Tongue (tissue), 2 donors: ENCODE data around the gene UBE2Q1. TPM values are rescaled to one million over a fixed set of nuclear protein-coding genes. Genes with fewer than 3 reads are reported as not detected.

Experiments used
- DNase-seq: peaks from one replicate; pipeline ENCODE4 v3.0.0-alpha.2; 2015
- total RNA-seq: library from RNA; depleted of rRNA; stranded (reverse); fragments of >200 nt; gene quantifications from one replicate; pipeline ENCODE4 v1.2.3, GENCODE V29; 2014

UBE2Q1 gene
- total RNA-seq, result 28.5 TPM

- DNase-seq, result peak; percentile 48
Observed at GRCh38 chr1:154557939-154558719, at the start of gene UBE2Q1. TSS of gene UBE2Q1 (minus strand) at chr1:154558662. CDS start at chr1:154558553, 109 bp downstream.

DNA sequence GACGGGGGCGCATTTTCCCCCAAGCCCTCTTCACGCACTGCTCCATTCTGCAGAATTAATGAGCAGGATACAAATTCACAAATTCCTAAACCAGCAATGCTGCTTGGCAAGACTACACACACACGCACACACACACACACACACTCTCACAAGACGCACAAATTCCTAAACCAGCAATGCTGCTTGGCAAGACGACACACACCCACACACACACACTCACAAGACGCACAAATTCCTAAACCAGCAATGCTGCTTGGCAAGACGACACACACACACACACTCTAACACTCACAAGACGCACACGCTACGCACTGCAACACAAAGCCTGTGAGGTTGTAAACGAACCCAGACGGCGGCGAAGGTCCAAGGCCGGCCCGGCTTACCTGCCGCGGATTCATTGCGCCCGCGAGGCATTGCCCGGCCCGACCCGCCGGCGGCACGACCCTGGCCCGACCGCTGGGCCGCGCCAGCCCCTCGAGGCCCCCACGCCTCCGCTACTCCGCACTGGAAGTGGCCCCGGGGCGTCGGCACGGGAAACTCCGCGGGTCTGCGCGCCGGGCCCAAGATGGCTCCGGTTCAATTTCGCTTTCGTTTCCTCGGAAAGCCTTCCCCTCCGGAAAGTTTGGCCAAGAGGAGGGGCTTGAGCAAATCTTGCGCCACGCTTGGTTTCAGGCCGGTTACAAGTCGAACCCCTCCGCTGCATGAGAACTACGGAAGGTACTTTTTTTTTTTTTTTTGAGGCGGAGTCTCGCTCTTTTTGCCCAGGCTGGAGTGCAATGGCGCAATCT, 49.3 kb upstream of the UBE2Q1 start, which contains the start of gene ADAR:
Gene ADAR (minus strand): TSS at position 578 of the 788 bp plus-strand sequence. CDS start 180 bp downstream, at position 398.
- peak; percentile 97 for DNase-seq

DNA sequence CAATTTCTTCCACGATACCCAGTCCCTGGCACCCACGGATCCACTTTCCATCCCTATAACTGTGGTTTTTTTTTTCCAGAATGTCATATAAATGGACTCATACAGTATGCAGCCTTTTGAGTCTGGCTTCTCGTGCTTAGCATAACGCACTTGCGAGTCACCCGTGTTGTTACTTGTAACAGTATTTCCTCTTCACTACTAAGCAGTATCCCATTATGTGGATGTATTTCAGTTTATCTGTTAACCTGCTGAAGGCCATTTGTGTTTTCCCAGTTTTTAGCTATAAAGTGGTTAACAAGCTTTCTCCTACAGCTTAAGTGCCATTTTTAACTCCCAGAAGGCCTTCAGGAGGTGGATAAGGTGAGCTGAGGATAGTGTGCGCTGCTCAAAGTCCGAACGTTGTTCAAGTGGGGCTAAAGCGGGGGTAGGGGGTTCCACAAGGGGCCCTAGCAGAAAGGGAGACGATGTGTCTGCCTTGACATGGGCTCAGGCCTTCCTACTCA, 48.7 kb upstream of the UBE2Q1 start:
- DNase-seq, result peak; percentile 25

- DNase-seq, result no peak
Observed at GRCh38 chr1:154605534-154605933, 47.1 kb upstream of the UBE2Q1 start.

GRCh38 chr1:154603317-154603716, 44.9 kb upstream of the UBE2Q1 start:
- no peak for DNase-seq

GRCh38 chr1:154599658-154600057, 41.2 kb upstream of the UBE2Q1 start:
- DNase-seq, result no peak

DNA sequence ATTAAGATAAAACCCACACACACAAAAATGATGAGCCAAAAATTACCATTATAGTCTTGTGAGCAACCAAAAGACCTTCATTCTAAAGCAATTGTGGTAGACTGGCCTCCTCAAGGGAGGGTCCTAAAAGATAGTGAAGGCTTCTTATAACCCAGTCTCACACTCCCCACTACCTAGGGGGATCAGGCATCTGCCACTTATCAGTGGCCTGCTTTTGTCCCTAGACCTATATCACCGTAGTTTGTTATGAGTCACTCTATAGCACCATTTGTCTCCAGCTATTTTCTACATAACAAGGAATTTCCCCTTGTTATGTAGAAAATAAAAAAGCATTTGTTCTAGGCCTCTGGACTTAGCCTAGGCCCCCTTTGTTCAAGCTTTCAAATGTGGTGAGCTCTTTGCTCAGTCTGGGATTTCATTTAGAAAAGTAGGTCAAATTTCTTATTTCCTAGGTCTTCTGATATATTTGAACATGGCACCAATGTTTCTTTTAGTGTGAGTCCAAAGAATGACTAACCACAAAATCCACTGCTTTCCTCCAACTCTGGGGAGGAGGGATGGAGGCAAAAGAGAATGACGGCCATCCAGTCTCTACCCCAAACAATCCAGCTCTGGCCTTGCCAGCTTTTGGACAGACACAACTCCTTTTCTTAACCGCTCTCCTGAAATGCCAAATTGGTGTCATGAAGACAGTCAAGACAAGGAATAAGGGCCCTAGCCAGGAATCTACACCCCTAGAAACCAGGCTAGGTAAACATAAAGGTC, 40.6 kb upstream of the UBE2Q1 start:
- DNase-seq, result no peak

DNA sequence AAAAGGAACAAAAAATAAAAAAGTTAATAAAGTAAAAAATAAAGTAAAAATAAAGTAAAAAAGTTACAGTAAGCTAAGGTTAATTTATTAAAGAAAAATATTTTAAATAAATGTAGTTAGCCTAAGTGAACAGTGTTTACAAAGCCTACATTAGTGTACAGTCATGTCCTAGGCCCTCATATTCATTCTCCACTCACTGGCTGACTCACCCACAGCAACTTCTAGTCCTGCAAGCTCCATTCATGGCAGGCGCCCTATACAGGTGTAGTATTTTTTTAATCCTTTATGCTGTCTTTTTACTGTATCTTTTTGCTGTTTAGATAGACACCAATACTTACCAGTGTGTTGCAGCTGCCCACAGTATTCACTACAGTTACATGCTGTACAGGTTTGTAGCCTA, 37.2 kb upstream of the UBE2Q1 start:
- no peak for DNase-seq

- no peak for DNase-seq
Observed at GRCh38 chr1:154594811-154595210, 36.3 kb upstream of the UBE2Q1 start.

DNA sequence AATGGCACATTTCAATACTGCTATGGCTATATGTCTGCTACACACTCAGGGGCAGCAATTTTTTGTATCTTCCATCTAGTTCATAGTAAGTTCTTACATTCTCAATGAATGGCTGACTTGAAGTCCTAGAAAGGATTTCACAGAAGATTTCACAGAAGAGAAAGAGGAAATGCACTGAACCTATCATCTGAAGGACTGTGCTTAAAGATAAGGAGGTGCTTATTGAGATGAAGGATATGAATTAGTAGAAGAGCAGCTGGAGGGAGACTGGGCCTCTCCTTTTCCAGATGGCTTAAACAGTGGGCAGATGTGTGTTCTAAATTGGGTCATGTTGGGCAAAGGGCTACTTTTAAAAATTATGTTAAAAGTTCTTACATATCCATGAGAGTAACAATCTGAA, 34.9 kb upstream of the UBE2Q1 start:
- no peak for DNase-seq

DNA sequence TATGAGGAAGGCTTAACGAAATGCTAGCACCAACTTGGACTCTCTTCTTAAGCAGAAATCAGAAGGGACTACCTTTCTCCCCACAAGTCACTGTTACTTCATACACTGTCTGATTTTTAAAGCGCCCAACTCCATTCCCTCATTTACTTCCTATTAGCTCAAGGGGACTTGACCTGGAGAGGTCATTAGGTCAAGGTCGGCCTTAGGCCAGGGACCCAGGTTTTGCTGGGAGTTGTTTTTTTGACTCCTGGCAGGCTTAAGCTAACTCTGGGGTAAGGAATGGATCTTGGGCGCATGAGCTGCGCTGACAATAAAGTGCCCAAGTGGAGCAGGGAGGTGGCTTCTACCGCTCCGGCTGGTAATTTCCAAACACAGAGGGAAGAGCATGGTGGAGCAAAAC, 32.7 kb upstream of the UBE2Q1 start:
- DNase-seq, result no peak

DNA sequence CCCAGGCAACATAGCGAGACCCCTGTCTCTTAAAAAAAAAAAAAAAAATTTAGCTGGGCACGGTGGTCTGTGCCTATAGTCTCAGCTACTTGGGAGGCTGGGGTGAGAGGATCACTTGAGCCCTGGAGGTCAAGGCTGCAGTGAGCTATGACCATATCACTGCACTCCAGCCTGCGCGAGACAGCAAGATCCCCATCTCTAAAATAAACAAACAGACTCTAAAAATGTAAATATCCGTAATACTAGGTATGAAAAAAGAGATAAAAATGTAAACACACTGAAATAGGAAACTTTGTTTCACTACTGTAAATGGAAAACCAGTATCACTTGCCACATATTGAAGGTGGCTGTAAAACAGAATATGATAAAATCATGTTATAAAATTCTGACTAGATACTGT, 32.3 kb upstream of the UBE2Q1 start:
- no peak for DNase-seq

DNA sequence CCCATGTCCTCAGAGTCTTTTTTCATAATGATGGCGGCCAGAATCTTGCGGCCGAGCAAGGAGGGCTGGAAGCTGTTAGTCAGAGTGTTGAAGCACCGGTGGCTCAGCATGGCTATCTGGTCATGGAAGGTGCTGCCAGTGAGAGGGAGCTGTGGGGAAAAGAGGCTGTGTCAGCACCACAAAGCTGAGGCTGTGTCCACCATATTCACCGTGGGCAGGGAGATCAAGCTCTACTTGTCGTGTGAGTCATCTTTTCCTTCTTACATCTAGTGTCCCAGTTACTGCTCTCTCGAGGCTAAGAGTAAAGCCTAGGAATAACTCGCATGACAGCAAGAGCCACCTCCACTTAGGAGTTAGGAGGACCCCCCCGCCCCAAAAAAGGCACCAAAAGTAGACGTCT, 31.3 kb upstream of the UBE2Q1 start:
- DNase-seq, result no peak

- DNase-seq, result no peak
Observed at GRCh38 chr1:154586641-154587040, 28.2 kb upstream of the UBE2Q1 start.

DNA sequence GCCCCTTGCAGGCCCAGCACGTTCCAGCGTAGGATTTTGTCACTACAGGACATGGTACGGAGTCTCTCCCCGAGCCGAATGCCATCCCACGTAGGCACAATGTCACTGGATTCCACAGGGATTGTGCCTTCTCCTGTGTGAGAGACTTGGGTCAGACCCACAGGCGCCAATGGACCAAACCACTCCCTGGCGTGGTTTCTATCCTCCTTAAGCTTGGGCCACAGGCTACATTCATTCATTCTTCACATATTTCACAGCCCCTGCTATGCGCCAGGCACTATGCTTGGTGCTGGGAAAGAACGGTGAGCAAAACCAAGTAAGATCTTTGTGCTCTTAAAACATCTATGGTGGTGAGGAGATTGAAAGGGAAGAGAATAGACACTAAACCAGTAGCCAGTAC, 27.8 kb upstream of the UBE2Q1 start:
- no peak for DNase-seq

DNA sequence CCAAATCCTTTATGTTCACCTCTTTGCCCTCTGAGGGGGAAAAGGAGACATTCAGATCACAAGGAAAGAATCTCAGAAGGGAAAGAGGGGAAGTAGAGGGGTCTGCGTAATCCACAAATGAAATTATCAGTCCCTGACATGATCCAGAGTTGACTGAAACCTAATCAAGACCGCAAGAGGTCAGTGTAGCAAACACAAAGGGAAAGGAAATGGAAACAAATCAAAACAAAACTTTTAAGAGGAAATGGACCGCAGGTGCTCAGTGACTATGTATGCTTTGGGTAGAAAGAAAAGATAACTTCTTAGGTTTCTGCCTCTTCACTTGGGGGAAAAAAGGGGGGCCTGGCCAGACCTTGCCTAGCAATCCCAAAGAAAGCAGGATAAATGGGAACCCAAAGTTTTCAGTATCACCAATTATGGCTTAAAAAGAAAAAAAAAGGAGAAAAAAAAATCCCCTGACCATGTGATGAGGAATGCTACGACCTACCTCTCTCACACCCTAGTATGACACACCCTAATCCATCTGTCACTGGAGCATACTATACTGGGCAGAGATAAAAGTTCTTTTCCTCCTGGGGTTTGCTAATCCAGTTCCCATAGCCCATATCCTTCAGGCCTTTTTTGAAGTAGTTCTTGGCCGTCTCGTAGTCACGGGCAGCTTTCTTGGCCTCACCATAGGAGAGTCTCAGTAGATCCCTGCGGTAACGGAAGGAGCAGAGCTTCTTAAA, 26.0 kb upstream of the UBE2Q1 start:
- DNase-seq, result no peak

GRCh38 chr1:154583773-154584172, 25.3 kb upstream of the UBE2Q1 start:
- DNase-seq, result peak; percentile 92

GRCh38 chr1:154582885-154583284, 24.4 kb upstream of the UBE2Q1 start:
- DNase-seq, result no peak

GRCh38 chr1:154581766-154582165, 23.3 kb upstream of the UBE2Q1 start:
- no peak for DNase-seq

GRCh38 chr1:154579374-154579773, 20.9 kb upstream of the UBE2Q1 start:
- no peak for DNase-seq

- peak; percentile 76 for DNase-seq
Observed at GRCh38 chr1:154578058-154578418, 19.6 kb upstream of the UBE2Q1 start.
